Body of pancreas (tissue), 4 donors: ENCODE results near the gene SCFD2.

Source experiments
- POLR2A ChIP-seq, 3 donors: fragments of 450-650 bp; IDR thresholded peaks; one replicate each; pipeline ENCODE4 v1.6.1; 2016; ENCODE audit warnings: antibody characterized with exemption in 3 of 3, mild to moderate bottlenecking in 2 of 3
- TF ChIP-seq, protein P1 (sequence below), 7 experiments: fragments of 450-650 bp in 4 of 7; fragments of 200-600 bp in 3 of 7; sonication (generic) in 3 of 7; IDR thresholded peaks; one replicate each; pipeline ENCODE4 v1.5.1; 2016 to 2019; ENCODE audit warnings: antibody characterized with exemption in 7 of 7

DNA sequence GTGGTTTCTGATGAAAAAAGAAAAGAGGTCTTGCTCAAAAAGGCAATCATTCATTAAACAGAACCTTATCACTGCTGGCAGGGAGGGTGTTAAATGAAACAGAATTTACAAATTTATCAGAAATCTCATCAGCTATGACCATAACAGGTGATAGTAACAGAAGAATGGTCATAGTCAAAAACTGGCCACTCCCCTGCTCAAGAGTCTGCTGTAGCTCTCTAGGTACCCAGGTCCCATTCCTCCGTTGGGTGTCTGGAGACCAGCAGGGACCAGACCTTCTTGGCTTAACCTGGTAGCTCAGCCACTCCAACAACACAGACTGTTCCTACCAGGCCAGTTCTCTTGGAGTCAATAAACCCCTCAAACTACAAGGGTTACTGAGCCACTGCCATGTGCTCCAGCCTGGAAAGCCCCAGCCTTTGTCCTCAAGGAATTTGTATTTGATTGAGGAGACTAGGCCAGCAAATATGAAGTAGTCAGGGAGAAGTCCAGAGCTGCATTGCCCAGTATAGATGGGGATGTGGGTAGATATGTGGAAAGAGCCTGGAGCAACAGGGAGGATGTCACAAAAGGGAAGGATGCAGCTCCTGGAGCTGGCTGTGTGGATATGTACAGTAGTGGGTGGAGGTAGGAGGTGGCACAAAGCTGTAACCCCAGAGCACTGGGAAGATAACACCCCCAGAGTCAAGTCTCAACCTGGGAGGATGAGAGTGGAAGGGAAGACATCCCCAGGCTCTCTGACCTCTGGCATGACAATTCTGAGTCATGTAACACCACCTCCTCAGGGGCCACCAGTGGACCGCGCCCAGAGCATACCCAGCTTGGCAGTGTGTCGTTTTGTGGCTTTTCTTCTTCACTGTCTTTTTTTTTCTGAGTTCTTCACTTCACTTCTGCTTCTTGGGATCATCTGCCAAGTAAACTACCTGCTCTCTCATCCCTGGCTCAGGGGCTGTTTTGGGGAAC lies 481.9 kb downstream of the SCFD2 start:
- TF ChIP-seq, protein P1, sequence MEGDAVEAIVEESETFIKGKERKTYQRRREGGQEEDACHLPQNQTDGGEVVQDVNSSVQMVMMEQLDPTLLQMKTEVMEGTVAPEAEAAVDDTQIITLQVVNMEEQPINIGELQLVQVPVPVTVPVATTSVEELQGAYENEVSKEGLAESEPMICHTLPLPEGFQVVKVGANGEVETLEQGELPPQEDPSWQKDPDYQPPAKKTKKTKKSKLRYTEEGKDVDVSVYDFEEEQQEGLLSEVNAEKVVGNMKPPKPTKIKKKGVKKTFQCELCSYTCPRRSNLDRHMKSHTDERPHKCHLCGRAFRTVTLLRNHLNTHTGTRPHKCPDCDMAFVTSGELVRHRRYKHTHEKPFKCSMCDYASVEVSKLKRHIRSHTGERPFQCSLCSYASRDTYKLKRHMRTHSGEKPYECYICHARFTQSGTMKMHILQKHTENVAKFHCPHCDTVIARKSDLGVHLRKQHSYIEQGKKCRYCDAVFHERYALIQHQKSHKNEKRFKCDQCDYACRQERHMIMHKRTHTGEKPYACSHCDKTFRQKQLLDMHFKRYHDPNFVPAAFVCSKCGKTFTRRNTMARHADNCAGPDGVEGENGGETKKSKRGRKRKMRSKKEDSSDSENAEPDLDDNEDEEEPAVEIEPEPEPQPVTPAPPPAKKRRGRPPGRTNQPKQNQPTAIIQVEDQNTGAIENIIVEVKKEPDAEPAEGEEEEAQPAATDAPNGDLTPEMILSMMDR (IDR thresholded peaks at IDR 0.05): no peak
- TF ChIP-seq POLR2A (IDR thresholded peaks at IDR 0.05): no peak
